ENCODE results near the gene CGN. TPM values are rescaled to one million over a fixed set of nuclear protein-coding genes. Genes with fewer than 3 reads are reported as not detected.

The CGN gene
- total RNA-seq, 1 donor from 2014 or later: 13.0 TPM

GRCh38 chr1:151577173-151577572 is 66.0 kb downstream of the CGN start:
- H3K9me3 ChIP-seq: no peaks in the 10 kb centered on the region
- TF ChIP-seq POLR2A (IDR thresholded peaks at IDR 0.05) (no peak), POLR2AphosphoS5 (IDR thresholded peaks at IDR 0.05; ENCODE audit: insufficient read depth in 1 of 2, low read depth in 1 of 2) (no peak), CTCF (IDR thresholded peaks at IDR 0.05) (no peak)
- H3K4me3 ChIP-seq: no peak overlapping the region
- H3K27ac ChIP-seq: no peak overlapping the region
- H3K27me3 ChIP-seq: no peaks in the 10 kb centered on the region
- DNase-seq (ENCODE audit: extremely low spot score in 2 of 2): no peak
- intact Hi-C loops (cut with DNase I): no loop called here
- H3K36me3 ChIP-seq: no peaks in the 10 kb centered on the region
- peaks cover 8% of the 10 kb centered on the region for H3K4me1 ChIP-seq

- intact Hi-C loops (cut with DNase I): no loop called here
- Histone ChIP-seq H3K4me3 (no peak overlapping the region), H3K27me3 (no peaks in the 10 kb centered on the region), H3K36me3 (no peaks in the 10 kb centered on the region), H3K27ac (no peak overlapping the region), H3K4me1 (peaks cover 19% of the 10 kb centered on the region), H3K9me3 (no peaks in the 10 kb centered on the region)
- no peak for DNase-seq (ENCODE audit: extremely low spot score in 2 of 2)
- no peak for TF ChIP-seq CTCF (IDR thresholded peaks at IDR 0.05)
- no peak for TF ChIP-seq POLR2A (IDR thresholded peaks at IDR 0.05)
- no peak for TF ChIP-seq POLR2AphosphoS5 (IDR thresholded peaks at IDR 0.05; ENCODE audit: insufficient read depth in 1 of 2, low read depth in 1 of 2)
Observed at GRCh38 chr1:151578941-151579340, 67.8 kb downstream of the CGN start.

- intact Hi-C loops (cut with DNase I): no loop called here
- H3K9me3 ChIP-seq: no peaks in the 10 kb centered on the region
- no peaks in the 10 kb centered on the region for H3K27me3 ChIP-seq
- peaks cover 19% of the 10 kb centered on the region for H3K4me1 ChIP-seq
- no peak overlapping the region for H3K4me3 ChIP-seq
- TF ChIP-seq CTCF (IDR thresholded peaks at IDR 0.05): no peak
- no peak for TF ChIP-seq POLR2AphosphoS5 (IDR thresholded peaks at IDR 0.05; ENCODE audit: insufficient read depth in 1 of 2, low read depth in 1 of 2)
- TF ChIP-seq POLR2A (IDR thresholded peaks at IDR 0.05): no peak
- H3K27ac ChIP-seq: no peak overlapping the region
- DNase-seq (ENCODE audit: extremely low spot score in 2 of 2): no peak
- no peaks in the 10 kb centered on the region for H3K36me3 ChIP-seq
Observed at GRCh38 chr1:151579436-151580225, 68.4 kb downstream of the CGN start.

- Histone ChIP-seq H3K27ac (no peak overlapping the region), H3K4me1 (peaks cover 31% of the 10 kb centered on the region), H3K36me3 (no peaks in the 10 kb centered on the region), H3K27me3 (no peaks in the 10 kb centered on the region), H3K4me3 (no peak overlapping the region), H3K9me3 (no peaks in the 10 kb centered on the region)
- TF ChIP-seq POLR2AphosphoS5 (IDR thresholded peaks at IDR 0.05; ENCODE audit: insufficient read depth in 1 of 2, low read depth in 1 of 2) (no peak), POLR2A (IDR thresholded peaks at IDR 0.05) (no peak), CTCF (IDR thresholded peaks at IDR 0.05) (no peak)
- intact Hi-C loops (cut with DNase I): no loop called here
- DNase-seq (ENCODE audit: extremely low spot score in 2 of 2): no peak
Observed at GRCh38 chr1:151581451-151581850, 70.3 kb downstream of the CGN start.

GRCh38 chr1:151581921-151582320 is 70.7 kb downstream of the CGN start:
- Histone ChIP-seq H3K27me3 (no peaks in the 10 kb centered on the region), H3K9me3 (no peaks in the 10 kb centered on the region), H3K36me3 (no peaks in the 10 kb centered on the region), H3K27ac (no peak overlapping the region), H3K4me3 (no peak overlapping the region), H3K4me1 (peaks cover 33% of the 10 kb centered on the region)
- intact Hi-C loops (cut with DNase I): no loop called here
- TF ChIP-seq CTCF (IDR thresholded peaks at IDR 0.05): no peak
- no peak for TF ChIP-seq POLR2A (IDR thresholded peaks at IDR 0.05)
- no peak for TF ChIP-seq POLR2AphosphoS5 (IDR thresholded peaks at IDR 0.05; ENCODE audit: insufficient read depth in 1 of 2, low read depth in 1 of 2)
- no peak for DNase-seq (ENCODE audit: extremely low spot score in 2 of 2)

Measured in vagina (tissue), 2 donors.